Prostate gland (tissue), 2 donors: ENCODE results near the gene ZMYND8. TPM values are rescaled to one million over a fixed set of nuclear protein-coding genes. Genes with fewer than 3 reads are reported as not detected.

Experiments used
- DNase-seq: peaks from one replicate; pipeline ENCODE4 v3.0.0-alpha.2; 2019; ENCODE audit warnings: low spot score
- H3K27ac ChIP-seq, 2 donors: fragments of 200-600 bp; sonication (generic); 2 replicates each; pipeline ENCODE4 v1.5.1; 2017 to 2019
- H3K27me3 ChIP-seq: fragments of 200-600 bp; sonication (generic); replicated peaks from 2 replicates; pipeline ENCODE4 v1.5.1; 2019; ENCODE audit not compliant: insufficient read depth
- H3K36me3 ChIP-seq, 2 donors: fragments of 200-600 bp; sonication (generic); 1 replicate in 1 of 2; 2 replicates in 1 of 2; pipeline versions ENCODE4 v1.5.1 to v1.8.1; 2017 to 2019
- H3K4me1 ChIP-seq: fragments of 200-600 bp; sonication (generic); replicated peaks from 2 replicates; pipeline ENCODE4 v1.5.1; 2019
- H3K4me3 ChIP-seq, 2 donors: fragments of 200-600 bp; sonication (generic); 2 replicates each; pipeline ENCODE4 v1.5.1; 2017 to 2019
- H3K9me3 ChIP-seq: fragments of 200-600 bp; sonication (generic); 2 replicates; pipeline ENCODE4 v1.5.1; 2017
- POLR2A ChIP-seq: fragments of 450-650 bp; IDR thresholded peaks from one replicate; pipeline ENCODE4 v1.6.1; 2016; ENCODE audit warnings: antibody characterized with exemption, mild to moderate bottlenecking
- POLR2AphosphoS5 ChIP-seq: sonication (generic); formaldehyde crosslinking; IDR thresholded peaks from one replicate; pipeline ENCODE4 v1.6.1; 2017; ENCODE audit warnings: antibody characterized with exemption
- WGBS: methylation state at CpG from one replicate; pipeline ENCODE4 v1.1.5; 2018; 5-methylcytosine and 5-hydroxymethylcytosine counted together
- intact Hi-C: fragments of 100-400 bp; cut with DNase I; formaldehyde crosslinking; loops from one replicate; pipeline ENCODE4 v1.14.2; 2022
- total RNA-seq, 2 donors: library from RNA; depleted of rRNA; stranded (reverse); fragments of >200 nt; gene quantifications; one replicate each; pipeline ENCODE4 v1.1.0, GENCODE V29; 2016
- TF ChIP-seq, protein P1 (sequence below), 4 experiments: fragments of 200-600 bp in 2 of 4; fragments of 450-650 bp in 2 of 4; sonication (generic) in 2 of 4; IDR thresholded peaks; 1 replicate in 3 of 4; 2 replicates in 1 of 4; pipeline ENCODE4 v1.5.1; 2016 to 2019; ENCODE audit warnings: antibody characterized with exemption in 4 of 4, mild to moderate bottlenecking in 2 of 4, moderate library complexity in 2 of 4

Gene ZMYND8
- total RNA-seq, 2 donors from 2014 or later, result 19.9 to 70.9 TPM

GRCh38 chr20:47269309-47270165, 87.0 kb downstream of the ZMYND8 start:
- no peak overlapping the region for H3K27ac ChIP-seq
- H3K36me3 ChIP-seq, result no peaks in the 10 kb centered on the region
- no peaks in the 10 kb centered on the region for H3K4me1 ChIP-seq
- no peak for DNase-seq
- no peaks in the 10 kb centered on the region for H3K27me3 ChIP-seq
- H3K9me3 ChIP-seq, result no peaks in the 10 kb centered on the region
- TF ChIP-seq POLR2A (no peak), POLR2AphosphoS5 (no peak)
- TF ChIP-seq, protein P1, sequence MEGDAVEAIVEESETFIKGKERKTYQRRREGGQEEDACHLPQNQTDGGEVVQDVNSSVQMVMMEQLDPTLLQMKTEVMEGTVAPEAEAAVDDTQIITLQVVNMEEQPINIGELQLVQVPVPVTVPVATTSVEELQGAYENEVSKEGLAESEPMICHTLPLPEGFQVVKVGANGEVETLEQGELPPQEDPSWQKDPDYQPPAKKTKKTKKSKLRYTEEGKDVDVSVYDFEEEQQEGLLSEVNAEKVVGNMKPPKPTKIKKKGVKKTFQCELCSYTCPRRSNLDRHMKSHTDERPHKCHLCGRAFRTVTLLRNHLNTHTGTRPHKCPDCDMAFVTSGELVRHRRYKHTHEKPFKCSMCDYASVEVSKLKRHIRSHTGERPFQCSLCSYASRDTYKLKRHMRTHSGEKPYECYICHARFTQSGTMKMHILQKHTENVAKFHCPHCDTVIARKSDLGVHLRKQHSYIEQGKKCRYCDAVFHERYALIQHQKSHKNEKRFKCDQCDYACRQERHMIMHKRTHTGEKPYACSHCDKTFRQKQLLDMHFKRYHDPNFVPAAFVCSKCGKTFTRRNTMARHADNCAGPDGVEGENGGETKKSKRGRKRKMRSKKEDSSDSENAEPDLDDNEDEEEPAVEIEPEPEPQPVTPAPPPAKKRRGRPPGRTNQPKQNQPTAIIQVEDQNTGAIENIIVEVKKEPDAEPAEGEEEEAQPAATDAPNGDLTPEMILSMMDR (IDR thresholded peaks at IDR 0.05), result no peak
- intact Hi-C loops, result loop anchor here (5.0 to 10.0 kb wide), 4 partner anchors 72 to 517 kb away; partner anchors contain the start of gene NCOA3
- 91% methylated on average over 7 of the region's 7 CpGs for WGBS
- no peak overlapping the region for H3K4me3 ChIP-seq

- Histone ChIP-seq H3K27me3 (no peaks in the 10 kb centered on the region), H3K4me1 (no peaks in the 10 kb centered on the region), H3K4me3 (no peak overlapping the region), H3K36me3 (no peaks in the 10 kb centered on the region), H3K9me3 (no peaks in the 10 kb centered on the region), H3K27ac (no peak overlapping the region)
- no peak for DNase-seq
- WGBS, result 89% methylated on average over 5 of the region's 5 CpGs
- no peak for TF ChIP-seq POLR2AphosphoS5
- TF ChIP-seq, protein P1 (IDR thresholded peaks at IDR 0.05), result no peak
- TF ChIP-seq POLR2A, result no peak
- intact Hi-C loops, result no loop called here
Observed at GRCh38 chr20:47267621-47268020, 88.9 kb downstream of the ZMYND8 start.

DNA sequence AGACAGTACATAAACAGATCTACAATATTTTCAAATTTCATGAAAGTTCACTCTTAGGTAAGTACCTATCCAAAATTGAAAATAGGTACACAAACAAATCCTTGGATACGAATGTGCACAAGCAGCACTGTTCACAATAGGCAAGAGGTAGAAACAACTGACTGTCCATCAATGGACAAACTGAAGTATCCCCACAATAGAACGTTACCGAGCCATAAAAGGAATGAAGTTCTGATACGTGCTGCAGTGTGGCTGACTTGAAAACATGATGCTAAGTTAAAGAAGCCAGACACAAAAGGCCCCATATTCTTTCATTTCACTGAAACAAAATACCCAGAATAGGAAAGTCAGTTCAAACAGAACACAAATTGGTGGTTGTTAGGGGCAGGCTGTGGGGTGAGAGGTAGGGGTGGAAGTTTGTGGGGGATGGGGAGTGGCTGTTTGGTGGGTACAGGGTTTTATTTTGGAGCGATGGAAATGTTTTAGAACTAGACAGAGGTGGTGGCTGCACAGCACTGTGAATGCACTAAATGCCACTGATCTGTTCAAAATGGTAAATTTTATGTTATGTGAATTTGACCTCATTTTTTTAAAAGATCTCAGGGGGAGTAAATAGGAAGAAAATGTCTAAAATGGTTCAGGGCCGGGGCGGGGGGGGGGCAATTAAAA, 89.5 kb downstream of the ZMYND8 start:
- no peaks in the 10 kb centered on the region for H3K27me3 ChIP-seq
- H3K9me3 ChIP-seq, result no peaks in the 10 kb centered on the region
- TF ChIP-seq POLR2A (no peak), POLR2AphosphoS5 (no peak)
- TF ChIP-seq, protein P1 (IDR thresholded peaks at IDR 0.05), result no peak
- WGBS, result 75% methylated on average over 7 of the region's 7 CpGs
- DNase-seq, result no peak
- H3K36me3 ChIP-seq, result no peaks in the 10 kb centered on the region
- no peaks in the 10 kb centered on the region for H3K4me1 ChIP-seq
- intact Hi-C loops, result no loop called here
- H3K27ac ChIP-seq, result no peak overlapping the region
- no peak overlapping the region for H3K4me3 ChIP-seq

DNA sequence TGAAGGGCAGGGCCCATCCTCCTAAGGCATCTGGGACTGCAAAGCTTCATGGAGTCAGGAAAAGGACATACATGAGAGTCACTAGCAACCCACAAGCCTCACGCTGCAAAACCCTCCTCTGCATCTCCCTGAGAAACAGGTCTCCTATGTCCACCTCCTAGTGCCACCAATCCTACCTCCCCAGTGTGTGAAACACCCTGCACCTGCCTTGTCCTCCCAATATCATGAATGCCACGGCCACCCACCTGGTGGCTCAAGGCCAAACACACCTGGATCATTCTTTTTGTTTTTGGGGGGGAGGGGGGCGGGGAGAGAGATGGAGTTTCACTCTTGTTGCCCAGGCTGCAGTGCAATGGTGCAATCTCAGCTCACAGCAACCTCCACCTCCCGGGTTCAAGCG, 90.5 kb downstream of the ZMYND8 start:
- intact Hi-C loops, result no loop called here

More for the DNA sequence above, 90.5 kb downstream of the ZMYND8 start:
- DNase-seq, result no peak
- Histone ChIP-seq H3K27ac (no peak overlapping the region), H3K4me1 (no peaks in the 10 kb centered on the region), H3K9me3 (no peaks in the 10 kb centered on the region), H3K4me3 (no peak overlapping the region), H3K27me3 (no peaks in the 10 kb centered on the region), H3K36me3 (no peaks in the 10 kb centered on the region)
- TF ChIP-seq, protein P1 (IDR thresholded peaks at IDR 0.05), result no peak
- TF ChIP-seq POLR2AphosphoS5 (no peak), POLR2A (no peak)
- WGBS, result 73% methylated on average over 5 of the region's 5 CpGs
